Stimulated activated CD4-positive, alpha-beta T cell treated with anti-CD3 and anti-CD28 coated beads, Interleukin-4, amount 100 ng/mL, for 48 hours (primary cell): ENCODE results near the gene TM2D3.

ENCODE experiments used
- DNase-seq, 2 donors: peaks; one replicate each; pipeline ENCODE4 v3.0.0-alpha.2; 2020; ENCODE audit warnings: low read depth in 2 of 2

TM2D3 gene

DNA sequence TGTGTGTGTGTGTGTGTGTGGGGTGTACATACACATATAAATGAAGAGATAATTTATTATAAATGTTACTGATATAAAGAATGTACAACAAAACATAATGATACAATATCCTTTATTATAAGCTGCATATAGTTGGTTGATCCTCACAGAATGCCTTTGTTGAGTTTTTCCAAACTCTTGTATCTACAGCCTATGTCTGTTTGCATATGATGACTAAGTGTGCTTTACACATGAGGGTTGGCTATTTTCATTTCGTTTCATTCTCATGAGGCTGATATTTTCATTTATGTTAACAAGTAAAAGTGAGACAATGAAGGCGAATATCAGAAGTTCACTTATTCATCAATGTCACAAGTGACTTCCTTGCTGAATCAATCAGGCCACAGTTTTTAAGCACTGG is 45.1 kb downstream of the TM2D3 start:
- DNase-seq: no peak

DNA sequence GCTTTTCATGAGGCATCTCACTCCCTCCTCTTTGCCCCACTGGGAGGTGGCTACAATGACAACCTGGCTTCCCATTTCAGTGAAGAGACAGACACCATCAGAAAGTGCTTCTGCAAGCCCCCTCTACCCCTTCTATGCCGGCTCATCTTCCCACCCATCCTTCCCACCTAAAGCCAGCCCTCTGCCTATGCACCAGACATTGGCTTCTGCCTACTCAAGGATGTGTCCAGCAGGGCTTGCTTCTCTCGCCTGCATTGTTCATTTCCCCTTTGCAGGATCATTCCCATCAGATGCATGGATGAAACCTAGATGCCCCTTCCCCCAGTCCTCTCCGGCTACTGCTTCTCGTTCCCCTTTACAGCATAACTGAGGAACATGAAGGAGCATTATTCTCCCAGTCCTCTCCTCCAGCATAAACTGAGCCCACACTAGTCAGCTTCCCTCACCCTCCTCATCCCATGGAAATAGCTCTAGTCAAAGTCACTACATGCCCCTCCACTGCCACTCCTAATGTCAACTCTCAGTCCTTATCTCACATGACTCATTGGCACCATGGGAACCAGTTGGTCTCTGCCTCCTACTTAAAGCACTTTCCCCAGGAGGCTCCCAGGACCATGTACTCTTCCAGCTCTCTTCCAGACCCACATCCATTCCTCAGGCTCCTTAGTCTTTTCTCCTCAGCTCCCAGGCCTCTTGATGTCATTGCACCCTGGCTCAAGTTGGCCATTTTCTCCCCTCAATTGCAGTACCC is 47.9 kb downstream of the TM2D3 start:
- DNase-seq: no peak

DNA sequence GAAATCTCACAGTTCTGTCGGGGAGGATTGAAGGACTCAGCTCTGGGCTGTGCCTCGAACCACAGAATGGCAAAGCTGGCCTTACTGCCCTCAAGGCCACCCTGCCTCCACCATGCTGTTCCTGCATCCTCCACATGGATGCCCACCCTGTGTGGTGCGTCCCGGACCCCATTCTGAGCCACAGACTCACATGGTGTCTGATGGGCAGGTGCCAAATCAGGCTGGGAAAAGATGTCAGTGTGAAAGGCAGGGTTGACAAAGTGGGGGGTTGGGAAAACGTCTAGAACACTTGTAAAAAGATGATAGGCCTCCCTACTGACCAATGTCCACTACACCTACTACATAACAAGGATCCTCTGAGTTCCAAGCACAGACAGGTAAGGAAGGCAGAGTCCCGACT is 49.4 kb downstream of the TM2D3 start:
- no peak for DNase-seq

DNA sequence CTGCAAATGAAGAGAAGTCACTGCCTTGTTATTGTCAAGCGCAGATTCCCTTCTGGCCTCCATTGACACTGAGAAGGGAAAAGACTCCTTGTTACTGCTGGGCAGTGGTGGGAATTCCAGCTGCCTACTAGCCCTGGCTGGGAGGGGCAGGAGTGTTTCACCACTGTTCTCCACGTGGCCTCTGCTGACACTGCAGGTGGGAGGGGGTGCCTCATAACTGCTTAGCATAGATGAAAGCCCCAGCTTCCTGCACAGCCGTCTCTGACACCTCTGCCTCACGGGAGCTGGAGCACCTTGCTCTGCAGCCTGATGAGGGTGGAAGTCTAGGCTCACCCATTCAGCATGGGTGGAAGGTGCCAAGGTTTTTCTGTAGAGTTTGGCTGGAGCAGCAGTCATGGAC is 52.1 kb downstream of the TM2D3 start:
- no peak for DNase-seq

DNA sequence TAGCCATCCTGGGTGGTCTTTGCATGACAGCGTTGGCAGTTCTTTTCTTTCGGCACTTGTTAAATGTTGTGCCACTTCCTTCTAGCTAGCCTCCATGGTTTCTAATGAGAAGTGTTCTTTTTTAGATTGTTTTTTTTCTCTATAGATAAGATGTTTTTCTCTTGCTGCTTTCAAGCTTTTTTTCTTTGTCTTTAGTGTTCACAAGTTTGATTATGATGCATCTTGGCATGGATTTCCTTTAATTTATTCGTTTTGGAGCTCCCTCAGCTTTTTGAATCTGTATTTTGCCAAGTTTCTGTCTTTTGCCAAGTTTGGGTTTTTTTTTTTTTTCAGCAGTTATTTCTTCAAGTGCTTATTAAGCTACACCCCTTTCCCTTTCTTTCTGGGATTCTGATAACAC is 53.1 kb downstream of the TM2D3 start:
- DNase-seq: no peak

DNA sequence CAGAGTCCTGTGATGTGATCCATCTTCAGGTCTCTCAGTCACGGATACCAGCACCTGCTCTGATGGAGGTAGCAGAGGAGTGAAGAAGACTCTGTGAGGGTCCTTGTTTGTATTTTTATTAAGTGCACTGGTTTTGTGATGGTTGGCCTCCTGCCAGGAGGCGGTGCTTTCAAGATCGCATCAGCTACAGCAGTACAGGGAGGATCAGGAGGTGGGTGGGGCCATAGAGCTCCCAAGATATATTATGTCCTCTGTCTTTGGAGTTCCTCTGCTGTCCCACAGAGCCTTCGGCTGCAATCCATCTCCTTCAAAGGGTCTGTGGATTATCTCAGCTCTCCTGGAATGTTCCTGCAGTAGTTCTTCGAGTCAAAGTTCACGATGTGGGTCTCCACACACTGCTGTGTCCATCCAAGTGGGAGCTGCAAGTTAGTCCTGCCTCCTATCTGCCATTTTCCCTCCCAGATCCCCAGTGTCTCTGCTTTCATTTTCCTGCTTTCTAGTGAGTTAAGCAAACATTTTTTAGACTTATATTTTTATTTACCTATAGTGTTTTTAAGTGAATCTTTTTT is 54.7 kb downstream of the TM2D3 start:
- DNase-seq: no peak

DNA sequence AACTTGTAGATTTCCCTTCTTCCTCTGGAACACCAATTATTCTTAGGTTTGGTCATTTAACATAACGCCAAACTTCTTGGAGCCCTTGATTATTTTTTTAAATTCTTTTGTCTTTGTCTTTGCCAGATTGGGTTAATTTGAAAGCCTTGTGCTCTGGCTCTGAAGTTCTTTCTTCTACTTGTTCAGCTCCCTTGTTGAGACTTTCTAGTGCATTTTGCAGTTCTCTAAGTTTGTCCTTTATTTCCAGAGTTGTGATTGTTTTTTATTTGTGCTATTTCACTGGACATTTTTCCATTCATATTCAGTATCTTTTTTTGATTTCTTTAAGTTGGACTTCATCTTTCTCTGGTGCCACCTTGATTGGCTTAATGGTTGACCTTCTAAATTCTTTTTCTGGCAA is 55.5 kb downstream of the TM2D3 start:
- no peak for DNase-seq
